K562 (cell line): ENCODE measurements around the gene ZNF618.

Source experiments
- CTCF ChIP-seq, 3 experiments: IDR thresholded peaks in 2 of 3; conservative IDR thresholded peaks in 1 of 3; 2 replicates each; pipeline ENCODE4 v1.5.1; 2011 to 2012; ENCODE audit warnings: low read length in 3 of 3, mild to moderate bottlenecking in 3 of 3, control low read depth in 2 of 3, improper control_type of control experiment in 1 of 3, inconsistent platforms in 1 of 3, low read depth in 1 of 3, mixed read lengths in 1 of 3, moderate library complexity in 1 of 3; ENCODE audit not compliant: insufficient read depth in 2 of 3
- TEAD4 ChIP-seq, 2 experiments: sonication (generic) in 1 of 2; formaldehyde crosslinking in 1 of 2; IDR thresholded peaks; 2 replicates each; pipeline versions ENCODE4 v1.6.1 to v1.8.0; 2012 to 2022; ENCODE audit warnings: borderline replicate concordance in 1 of 2, inconsistent platforms in 1 of 2, low read length in 1 of 2, mild to moderate bottlenecking in 1 of 2, missing genetic modification reagents in 1 of 2
- TF ChIP-seq, protein P1 (sequence below): fragments of 450-650 bp; IDR thresholded peaks from 2 replicates; pipeline ENCODE4 v1.6.1; 2016; ENCODE audit warnings: mild to moderate bottlenecking, moderate library complexity
- TF ChIP-seq, protein P2 (sequence below): sonication (generic); formaldehyde crosslinking; IDR thresholded peaks from 2 replicates; pipeline ENCODE4 v1.8.0; 2022; ENCODE audit warnings: mild to moderate bottlenecking, missing genetic modification reagents

GRCh38 chr9:113988385-113989016 is 112.4 kb downstream of the ZNF618 start:
- TF ChIP-seq, protein P1, sequence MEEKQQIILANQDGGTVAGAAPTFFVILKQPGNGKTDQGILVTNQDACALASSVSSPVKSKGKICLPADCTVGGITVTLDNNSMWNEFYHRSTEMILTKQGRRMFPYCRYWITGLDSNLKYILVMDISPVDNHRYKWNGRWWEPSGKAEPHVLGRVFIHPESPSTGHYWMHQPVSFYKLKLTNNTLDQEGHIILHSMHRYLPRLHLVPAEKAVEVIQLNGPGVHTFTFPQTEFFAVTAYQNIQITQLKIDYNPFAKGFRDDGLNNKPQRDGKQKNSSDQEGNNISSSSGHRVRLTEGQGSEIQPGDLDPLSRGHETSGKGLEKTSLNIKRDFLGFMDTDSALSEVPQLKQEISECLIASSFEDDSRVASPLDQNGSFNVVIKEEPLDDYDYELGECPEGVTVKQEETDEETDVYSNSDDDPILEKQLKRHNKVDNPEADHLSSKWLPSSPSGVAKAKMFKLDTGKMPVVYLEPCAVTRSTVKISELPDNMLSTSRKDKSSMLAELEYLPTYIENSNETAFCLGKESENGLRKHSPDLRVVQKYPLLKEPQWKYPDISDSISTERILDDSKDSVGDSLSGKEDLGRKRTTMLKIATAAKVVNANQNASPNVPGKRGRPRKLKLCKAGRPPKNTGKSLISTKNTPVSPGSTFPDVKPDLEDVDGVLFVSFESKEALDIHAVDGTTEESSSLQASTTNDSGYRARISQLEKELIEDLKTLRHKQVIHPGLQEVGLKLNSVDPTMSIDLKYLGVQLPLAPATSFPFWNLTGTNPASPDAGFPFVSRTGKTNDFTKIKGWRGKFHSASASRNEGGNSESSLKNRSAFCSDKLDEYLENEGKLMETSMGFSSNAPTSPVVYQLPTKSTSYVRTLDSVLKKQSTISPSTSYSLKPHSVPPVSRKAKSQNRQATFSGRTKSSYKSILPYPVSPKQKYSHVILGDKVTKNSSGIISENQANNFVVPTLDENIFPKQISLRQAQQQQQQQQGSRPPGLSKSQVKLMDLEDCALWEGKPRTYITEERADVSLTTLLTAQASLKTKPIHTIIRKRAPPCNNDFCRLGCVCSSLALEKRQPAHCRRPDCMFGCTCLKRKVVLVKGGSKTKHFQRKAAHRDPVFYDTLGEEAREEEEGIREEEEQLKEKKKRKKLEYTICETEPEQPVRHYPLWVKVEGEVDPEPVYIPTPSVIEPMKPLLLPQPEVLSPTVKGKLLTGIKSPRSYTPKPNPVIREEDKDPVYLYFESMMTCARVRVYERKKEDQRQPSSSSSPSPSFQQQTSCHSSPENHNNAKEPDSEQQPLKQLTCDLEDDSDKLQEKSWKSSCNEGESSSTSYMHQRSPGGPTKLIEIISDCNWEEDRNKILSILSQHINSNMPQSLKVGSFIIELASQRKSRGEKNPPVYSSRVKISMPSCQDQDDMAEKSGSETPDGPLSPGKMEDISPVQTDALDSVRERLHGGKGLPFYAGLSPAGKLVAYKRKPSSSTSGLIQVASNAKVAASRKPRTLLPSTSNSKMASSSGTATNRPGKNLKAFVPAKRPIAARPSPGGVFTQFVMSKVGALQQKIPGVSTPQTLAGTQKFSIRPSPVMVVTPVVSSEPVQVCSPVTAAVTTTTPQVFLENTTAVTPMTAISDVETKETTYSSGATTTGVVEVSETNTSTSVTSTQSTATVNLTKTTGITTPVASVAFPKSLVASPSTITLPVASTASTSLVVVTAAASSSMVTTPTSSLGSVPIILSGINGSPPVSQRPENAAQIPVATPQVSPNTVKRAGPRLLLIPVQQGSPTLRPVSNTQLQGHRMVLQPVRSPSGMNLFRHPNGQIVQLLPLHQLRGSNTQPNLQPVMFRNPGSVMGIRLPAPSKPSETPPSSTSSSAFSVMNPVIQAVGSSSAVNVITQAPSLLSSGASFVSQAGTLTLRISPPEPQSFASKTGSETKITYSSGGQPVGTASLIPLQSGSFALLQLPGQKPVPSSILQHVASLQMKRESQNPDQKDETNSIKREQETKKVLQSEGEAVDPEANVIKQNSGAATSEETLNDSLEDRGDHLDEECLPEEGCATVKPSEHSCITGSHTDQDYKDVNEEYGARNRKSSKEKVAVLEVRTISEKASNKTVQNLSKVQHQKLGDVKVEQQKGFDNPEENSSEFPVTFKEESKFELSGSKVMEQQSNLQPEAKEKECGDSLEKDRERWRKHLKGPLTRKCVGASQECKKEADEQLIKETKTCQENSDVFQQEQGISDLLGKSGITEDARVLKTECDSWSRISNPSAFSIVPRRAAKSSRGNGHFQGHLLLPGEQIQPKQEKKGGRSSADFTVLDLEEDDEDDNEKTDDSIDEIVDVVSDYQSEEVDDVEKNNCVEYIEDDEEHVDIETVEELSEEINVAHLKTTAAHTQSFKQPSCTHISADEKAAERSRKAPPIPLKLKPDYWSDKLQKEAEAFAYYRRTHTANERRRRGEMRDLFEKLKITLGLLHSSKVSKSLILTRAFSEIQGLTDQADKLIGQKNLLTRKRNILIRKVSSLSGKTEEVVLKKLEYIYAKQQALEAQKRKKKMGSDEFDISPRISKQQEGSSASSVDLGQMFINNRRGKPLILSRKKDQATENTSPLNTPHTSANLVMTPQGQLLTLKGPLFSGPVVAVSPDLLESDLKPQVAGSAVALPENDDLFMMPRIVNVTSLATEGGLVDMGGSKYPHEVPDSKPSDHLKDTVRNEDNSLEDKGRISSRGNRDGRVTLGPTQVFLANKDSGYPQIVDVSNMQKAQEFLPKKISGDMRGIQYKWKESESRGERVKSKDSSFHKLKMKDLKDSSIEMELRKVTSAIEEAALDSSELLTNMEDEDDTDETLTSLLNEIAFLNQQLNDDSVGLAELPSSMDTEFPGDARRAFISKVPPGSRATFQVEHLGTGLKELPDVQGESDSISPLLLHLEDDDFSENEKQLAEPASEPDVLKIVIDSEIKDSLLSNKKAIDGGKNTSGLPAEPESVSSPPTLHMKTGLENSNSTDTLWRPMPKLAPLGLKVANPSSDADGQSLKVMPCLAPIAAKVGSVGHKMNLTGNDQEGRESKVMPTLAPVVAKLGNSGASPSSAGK, result no peak
- TF ChIP-seq, protein P2, sequence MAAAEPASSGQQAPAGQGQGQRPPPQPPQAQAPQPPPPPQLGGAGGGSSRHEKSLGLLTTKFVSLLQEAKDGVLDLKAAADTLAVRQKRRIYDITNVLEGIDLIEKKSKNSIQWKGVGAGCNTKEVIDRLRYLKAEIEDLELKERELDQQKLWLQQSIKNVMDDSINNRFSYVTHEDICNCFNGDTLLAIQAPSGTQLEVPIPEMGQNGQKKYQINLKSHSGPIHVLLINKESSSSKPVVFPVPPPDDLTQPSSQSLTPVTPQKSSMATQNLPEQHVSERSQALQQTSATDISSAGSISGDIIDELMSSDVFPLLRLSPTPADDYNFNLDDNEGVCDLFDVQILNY (CRISPR knock-in tag), result no peak
- TF ChIP-seq TEAD4 (IDR thresholded peaks at IDR 0.05; ENCODE audit: low read length) (no peak), TEAD4 (CRISPR knock-in tag; IDR thresholded peaks at IDR 0.05; ENCODE audit: borderline replicate concordance) (no peak), CTCF (IDR thresholded peaks at IDR 0.05 in 2 of 3, conservative IDR thresholded peaks at IDR 0.05 in 1 of 3; ENCODE audit: insufficient read depth in 2 of 3, low read depth in 1 of 3, low read length in 3 of 3) (no peak)
